Nephron progenitor cell (in vitro differentiated cells): ENCODE measurements around the gene C16orf46.

ENCODE experiments used
- DNase-seq: peaks from one replicate; pipeline ENCODE4 v3.0.0; 2021
- H3K27ac Mint-ChIP-seq: 2 replicates; pipeline ENCODE4 v1.8.0; 2021; ENCODE audit warnings: mild to moderate bottlenecking, moderate library complexity, mixed read lengths
- H3K27me3 Mint-ChIP-seq: 2 replicates; pipeline ENCODE4 v1.8.0; 2021; ENCODE audit warnings: mild to moderate bottlenecking, low read depth, mixed read lengths; ENCODE audit not compliant: poor library complexity
- H3K36me3 Mint-ChIP-seq: 2 replicates; pipeline ENCODE4 v1.8.0; 2021; ENCODE audit warnings: low read depth, mixed read lengths
- H3K4me1 Mint-ChIP-seq: 2 replicates; pipeline ENCODE4 v1.8.0; 2021; ENCODE audit warnings: mixed read lengths
- H3K4me3 Mint-ChIP-seq: 2 replicates; pipeline ENCODE4 v1.8.0; 2021; ENCODE audit warnings: mild to moderate bottlenecking, moderate library complexity, mixed read lengths
- H3K9me3 Mint-ChIP-seq: 2 replicates; pipeline ENCODE4 v1.8.0; 2021; ENCODE audit warnings: mild to moderate bottlenecking, moderate library complexity, mixed read lengths
- CTCF ChIP-seq: fragments of 200-600 bp; sonication (generic); IDR thresholded peaks from 2 replicates; pipeline ENCODE4 v1.5.0; 2021; ENCODE audit warnings: antibody characterized with exemption

Gene C16orf46

GRCh38 chr16:81088836-81089235, 11.8 kb upstream of the C16orf46 start:
- H3K36me3 Mint-ChIP-seq = peaks cover 46% of the 10 kb centered on the region
- H3K4me1 Mint-ChIP-seq = peaks cover 17% of the 10 kb centered on the region
- no peak overlapping the region for H3K4me3 Mint-ChIP-seq
- DNase-seq = no peak
- H3K27ac Mint-ChIP-seq = peak overlapping the region; percentile 73
- TF ChIP-seq CTCF = no peak
- H3K9me3 Mint-ChIP-seq = no peaks in the 10 kb centered on the region
- H3K27me3 Mint-ChIP-seq = no peaks in the 10 kb centered on the region

- Mint-ChIP-seq H3K36me3 (peaks cover 26% of the 10 kb centered on the region), H3K9me3 (no peaks in the 10 kb centered on the region), H3K27ac (no peak overlapping the region), H3K4me3 (no peak overlapping the region), H3K4me1 (peaks cover 10% of the 10 kb centered on the region), H3K27me3 (no peaks in the 10 kb centered on the region)
- no peak for TF ChIP-seq CTCF
- no peak for DNase-seq
Measured at GRCh38 chr16:81081014-81081413, 4.0 kb upstream of the C16orf46 start.

- H3K9me3 Mint-ChIP-seq = no peaks in the 10 kb centered on the region
- DNase-seq = no peak
- peaks cover 26% of the 10 kb centered on the region for H3K36me3 Mint-ChIP-seq
- peaks cover 10% of the 10 kb centered on the region for H3K4me1 Mint-ChIP-seq
- no peaks in the 10 kb centered on the region for H3K27me3 Mint-ChIP-seq
- H3K27ac Mint-ChIP-seq = no peak overlapping the region
- no peak for TF ChIP-seq CTCF
- H3K4me3 Mint-ChIP-seq = no peak overlapping the region
Measured at GRCh38 chr16:81080233-81080632, 3.2 kb upstream of the C16orf46 start.

GRCh38 chr16:81076566-81077075, 417 bp downstream of the C16orf46 start:
- H3K27ac Mint-ChIP-seq = no peak overlapping the region
- no peak overlapping the region for H3K4me3 Mint-ChIP-seq
- DNase-seq = peak; percentile 90
- no peaks in the 10 kb centered on the region for H3K9me3 Mint-ChIP-seq
- H3K4me1 Mint-ChIP-seq = peaks cover 15% of the 10 kb centered on the region
- peaks cover 31% of the 10 kb centered on the region for H3K36me3 Mint-ChIP-seq
- peaks cover 3% of the 10 kb centered on the region for H3K27me3 Mint-ChIP-seq
- TF ChIP-seq CTCF = no peak

GRCh38 chr16:81073560-81074330, 3.3 kb downstream of the C16orf46 start:
- no peak overlapping the region for H3K4me3 Mint-ChIP-seq

More at GRCh38 chr16:81073560-81074330, 3.3 kb downstream of the C16orf46 start:
- H3K27me3 Mint-ChIP-seq = peaks cover 3% of the 10 kb centered on the region
- no peak for DNase-seq
- H3K4me1 Mint-ChIP-seq = peaks cover 15% of the 10 kb centered on the region
- H3K36me3 Mint-ChIP-seq = peaks cover 27% of the 10 kb centered on the region
- H3K9me3 Mint-ChIP-seq = no peaks in the 10 kb centered on the region
- no peak overlapping the region for H3K27ac Mint-ChIP-seq
- TF ChIP-seq CTCF = no peak
